HG02571 (cell line): ENCODE results near the gene RGS1.
A peak's percentile ranks its signal among the peaks of the same experiment; 100 is the strongest.

Experiments
- ATAC-seq: cut with Tn5 transposase; IDR thresholded peaks from one replicate; pipeline ENCODE4 v1.9.1; 2021; ENCODE audit warnings: mild to moderate bottlenecking, moderate library complexity; ENCODE audit not compliant: unreplicated experiment

The RGS1 gene

GRCh38 chr1:192610112-192610889 lies 34.7 kb downstream of the RGS1 start:
- no peak for ATAC-seq

- no peak for ATAC-seq
Observed at GRCh38 chr1:192615055-192615454, 39.5 kb downstream of the RGS1 start.

- ATAC-seq: no peak
Observed at GRCh38 chr1:192620071-192620635, 44.6 kb downstream of the RGS1 start.

GRCh38 chr1:192626366-192627179 lies 51.0 kb downstream of the RGS1 start:
- peak; percentile 88 for ATAC-seq

GRCh38 chr1:192627901-192628300 lies 52.3 kb downstream of the RGS1 start:
- no peak for ATAC-seq

- ATAC-seq: no peak
Observed at GRCh38 chr1:192628396-192629057, 53.0 kb downstream of the RGS1 start.

GRCh38 chr1:192629612-192630011 lies 54.0 kb downstream of the RGS1 start:
- ATAC-seq: no peak
